ENCODE data around the gene ANO1.

ANO1 gene

DNA sequence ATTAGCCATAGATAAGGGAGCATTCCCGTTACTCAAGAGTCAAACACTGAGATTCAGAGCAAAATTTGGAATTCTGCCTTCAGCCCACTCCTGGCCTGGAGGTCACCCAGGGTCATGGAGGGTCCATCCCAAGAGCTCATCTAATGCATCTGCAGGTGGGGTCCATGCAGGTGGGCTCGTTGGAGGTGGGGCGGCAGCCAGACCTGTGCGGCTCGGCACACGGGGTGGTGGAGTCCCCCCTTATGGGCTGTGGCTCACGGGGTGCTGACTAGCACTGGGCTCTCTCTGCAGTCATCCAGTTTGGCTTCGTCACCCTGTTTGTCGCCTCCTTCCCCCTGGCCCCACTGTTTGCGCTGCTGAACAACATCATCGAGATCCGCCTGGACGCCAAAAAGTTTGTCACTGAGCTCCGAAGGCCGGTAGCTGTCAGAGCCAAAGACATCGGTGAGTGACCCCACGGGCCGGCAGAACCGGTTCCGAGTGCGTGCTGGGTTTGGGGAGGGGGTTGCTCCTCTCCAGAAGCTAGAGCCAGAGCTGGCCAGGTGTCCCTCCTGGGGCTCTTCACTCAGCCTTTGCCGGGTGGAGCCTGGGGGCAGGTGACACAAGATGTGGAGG lies 92.6 kb downstream of the ANO1 start:
- DNase-seq: no peak

DNA sequence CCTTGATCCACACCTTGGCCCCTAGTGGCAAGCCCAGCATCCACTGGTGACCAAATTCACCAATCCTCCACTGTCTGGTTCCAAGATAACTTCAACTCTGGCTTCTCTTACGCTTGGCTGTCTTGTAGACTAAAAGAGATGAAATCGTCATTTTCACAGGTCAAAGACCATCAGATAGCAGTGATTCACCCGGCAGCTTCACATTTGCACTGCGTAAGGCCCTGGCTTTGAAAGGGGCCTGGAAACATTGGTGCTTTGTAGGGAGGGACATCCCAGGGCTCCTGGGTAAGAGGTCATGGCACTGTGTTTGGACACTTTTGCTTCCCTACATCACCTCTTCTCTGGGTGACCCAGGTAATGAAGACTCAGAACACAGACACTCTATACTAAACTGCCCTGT lies 94.9 kb downstream of the ANO1 start:
- DNase-seq: no peak

DNA sequence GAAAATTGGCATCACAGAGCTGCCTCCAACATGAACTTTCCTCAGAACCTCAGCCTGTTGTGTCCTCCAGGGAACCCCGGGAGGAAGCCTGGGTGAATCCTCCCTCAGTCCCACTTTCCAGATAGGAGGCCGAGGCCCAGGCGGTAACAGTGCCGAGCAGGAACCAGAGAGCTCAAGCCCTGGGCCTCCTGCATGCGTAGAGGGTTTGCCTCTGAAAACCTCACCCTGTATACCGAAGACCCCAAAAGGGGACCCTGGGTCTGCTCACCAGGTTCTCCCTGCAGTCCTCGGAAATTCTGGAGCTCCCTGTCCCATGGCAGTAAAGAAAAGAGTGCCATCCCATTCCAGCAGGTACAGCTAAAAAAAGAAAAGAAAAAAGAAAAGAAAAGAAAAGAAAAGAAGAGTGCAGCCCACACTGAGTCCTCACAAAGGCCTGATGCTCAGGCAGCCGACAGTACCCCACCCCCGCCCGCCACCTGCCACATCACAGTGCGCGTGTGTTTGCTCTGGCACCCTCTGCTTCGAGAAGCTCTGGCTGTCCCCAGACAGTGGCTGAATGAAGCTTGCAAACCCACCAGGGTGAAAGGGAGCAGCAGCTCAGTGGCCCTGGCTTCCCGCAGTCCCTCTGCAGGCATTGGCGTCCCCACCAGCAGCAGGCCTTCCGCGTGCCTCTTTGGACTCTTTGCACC lies 96.6 kb downstream of the ANO1 start:
- DNase-seq: no peak

DNA sequence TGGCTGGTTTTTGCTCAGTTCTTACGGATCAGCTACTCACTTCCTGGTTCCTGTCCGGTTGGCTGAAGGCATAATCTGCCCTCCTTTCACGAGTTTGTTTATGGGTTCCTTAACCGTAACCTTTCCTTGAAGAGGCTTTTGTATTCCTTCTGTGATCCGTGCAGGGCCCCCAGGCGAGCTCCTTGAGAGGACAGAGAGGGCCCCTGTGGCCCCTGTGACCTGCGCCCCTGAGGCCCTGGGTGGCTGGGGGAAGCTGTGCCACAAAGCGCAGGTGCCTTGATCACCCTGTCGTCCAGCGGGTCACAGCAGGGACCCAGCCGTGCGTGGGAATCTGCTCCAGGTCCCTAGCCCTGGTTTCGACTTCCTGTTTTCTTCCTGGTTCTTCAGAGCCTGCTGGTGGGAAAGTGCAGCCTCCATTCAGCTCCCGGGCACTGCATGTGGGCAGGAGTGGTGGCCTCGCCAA lies 97.2 kb downstream of the ANO1 start:
- DNase-seq: no peak

DNA sequence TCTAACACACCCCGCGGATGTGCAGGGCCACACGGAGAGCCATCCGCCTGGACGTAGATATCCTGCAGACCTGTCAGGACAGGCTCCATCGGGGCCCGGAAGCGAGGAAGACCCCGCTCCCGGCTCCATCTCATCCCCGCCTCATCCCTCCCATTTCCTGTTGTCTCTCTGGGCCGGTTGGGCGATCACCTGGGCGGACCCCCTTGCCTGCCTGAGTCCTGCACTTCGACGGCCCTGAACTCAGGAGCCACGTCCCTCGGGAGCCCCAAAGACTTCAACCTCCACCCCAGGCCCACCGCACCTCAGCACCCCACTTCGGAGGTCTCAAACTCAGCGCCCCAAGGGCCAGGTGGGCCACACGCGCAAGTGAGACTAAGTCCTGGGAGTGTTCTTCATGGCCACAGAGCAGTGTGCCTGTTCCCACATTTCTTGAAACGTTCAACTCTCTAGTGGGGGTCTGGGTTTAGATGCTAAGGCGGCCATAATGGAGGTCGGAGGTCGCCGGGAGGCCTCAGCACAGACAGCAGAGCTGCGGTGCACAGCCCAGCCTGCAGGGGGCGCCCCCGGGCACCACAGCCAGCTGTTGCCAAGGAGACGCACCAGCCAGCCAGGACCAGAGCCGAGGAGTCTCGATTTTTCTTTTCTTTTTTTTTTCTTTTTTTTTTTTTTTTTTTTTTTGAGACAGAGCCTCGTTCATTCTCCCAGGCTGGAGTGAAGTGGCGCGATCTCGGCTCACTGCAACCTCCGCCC lies 99.0 kb downstream of the ANO1 start:
- peak; percentile 18 for DNase-seq

DNA sequence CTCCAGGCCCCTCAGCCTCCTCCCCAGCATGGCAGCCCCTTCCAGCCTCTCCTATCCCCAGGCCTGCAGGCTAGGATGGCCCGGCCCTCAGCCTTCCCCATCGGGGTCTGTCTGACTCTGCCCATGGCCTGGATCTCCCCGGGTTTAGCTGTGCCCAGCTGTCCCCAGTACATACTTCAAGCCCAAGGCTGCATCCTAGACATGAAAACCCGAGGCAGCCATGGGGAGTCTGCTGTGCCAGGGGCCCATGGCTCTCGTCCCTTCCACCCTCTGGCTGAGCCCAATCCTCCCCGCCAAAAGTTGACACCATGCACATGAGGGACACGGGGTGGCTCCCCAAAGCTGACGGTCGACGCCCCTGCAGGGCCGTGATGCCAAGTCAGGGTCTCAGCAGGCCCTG lies 102.8 kb downstream of the ANO1 start:
- DNase-seq: no peak

DNA sequence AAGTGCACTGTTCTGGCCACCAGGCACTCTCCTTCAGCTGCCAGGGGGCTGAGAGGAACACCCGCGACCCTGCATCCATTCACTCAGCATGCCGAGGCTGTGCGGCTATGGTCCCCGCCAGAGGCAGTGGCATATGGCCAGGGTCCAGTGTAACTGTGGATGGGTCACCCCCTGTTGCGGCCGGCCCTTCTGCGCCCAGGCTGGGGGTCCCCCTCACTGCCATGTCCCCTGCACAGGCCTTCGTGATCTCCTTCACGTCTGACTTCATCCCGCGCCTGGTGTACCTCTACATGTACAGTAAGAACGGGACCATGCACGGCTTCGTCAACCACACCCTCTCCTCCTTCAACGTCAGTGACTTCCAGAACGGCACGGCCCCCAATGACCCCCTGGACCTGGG lies 104.1 kb downstream of the ANO1 start:
- no peak for DNase-seq

DNA sequence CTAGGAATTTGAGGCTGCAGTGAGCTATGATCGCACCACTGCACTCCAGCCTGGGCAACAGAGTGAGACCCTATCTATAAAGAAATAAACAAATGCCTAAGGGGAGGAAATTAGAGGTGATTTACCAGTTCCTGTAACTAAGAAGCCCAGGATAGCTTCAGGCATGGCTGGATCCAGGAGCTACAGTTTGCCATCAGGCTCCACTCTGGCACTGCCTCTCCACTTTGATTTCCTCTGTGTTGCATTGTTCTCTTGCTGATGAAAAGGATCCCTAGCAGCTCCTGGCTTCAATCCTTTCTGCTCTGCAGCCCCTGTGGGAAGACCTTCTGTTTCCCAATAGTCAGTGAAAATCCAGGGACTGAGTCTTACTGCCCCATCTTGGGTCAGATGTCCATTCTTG lies 104.9 kb downstream of the ANO1 start:
- DNase-seq: no peak

DNA sequence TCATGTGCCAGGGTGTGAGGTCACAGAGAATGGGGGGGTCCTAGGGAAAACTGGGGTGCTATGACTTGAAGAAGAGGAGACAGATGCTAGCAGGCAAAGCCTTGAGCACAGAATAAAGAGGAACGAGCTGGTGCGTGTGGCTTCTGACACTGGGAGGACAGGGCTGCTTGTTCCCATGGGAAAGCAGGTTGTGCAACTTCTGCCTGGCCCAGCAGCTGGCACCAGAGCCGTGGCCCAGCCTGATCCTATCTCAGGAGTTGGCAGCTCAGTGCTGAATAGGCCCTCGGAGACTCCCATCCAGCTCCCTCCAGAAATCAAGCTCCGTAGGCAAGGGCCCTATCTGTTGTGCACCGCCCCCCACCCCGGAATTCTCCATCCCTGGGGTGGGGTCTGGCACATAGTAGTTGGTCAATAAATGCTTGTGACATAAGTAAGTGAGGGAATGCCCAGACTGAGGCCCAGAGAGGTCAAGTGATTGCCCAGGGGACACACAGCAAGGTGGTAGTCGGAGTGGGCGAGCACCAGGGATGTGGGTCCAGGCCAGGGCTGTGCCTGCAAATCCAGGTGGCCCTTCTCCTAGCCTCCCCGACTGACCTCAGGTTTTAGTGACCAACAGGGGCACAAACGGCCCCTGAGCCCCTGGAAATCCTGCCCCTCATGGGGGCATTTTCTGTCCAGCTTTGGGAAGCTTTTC lies 105.5 kb downstream of the ANO1 start:
- no peak for DNase-seq

DNA sequence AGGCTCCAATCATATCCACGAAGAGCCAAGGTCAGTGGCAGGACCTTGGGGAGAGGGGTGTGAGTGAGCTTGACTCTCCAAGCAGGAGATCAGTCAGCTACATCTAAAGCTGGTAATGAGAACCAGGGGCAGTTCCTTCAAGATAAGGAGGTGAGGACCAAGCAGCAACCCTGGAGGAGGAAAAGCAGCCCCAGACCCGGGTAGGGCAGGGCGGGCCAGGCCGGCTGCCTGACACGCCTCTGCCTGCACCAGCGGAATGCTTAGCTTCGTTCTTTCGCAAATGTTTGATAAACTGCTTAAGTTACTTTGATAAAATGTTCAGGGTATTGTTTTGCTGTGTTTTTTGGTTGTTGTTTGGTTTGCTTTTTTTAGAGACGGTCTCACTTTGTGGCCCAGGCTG lies 106.3 kb downstream of the ANO1 start:
- no peak for DNase-seq

DNA sequence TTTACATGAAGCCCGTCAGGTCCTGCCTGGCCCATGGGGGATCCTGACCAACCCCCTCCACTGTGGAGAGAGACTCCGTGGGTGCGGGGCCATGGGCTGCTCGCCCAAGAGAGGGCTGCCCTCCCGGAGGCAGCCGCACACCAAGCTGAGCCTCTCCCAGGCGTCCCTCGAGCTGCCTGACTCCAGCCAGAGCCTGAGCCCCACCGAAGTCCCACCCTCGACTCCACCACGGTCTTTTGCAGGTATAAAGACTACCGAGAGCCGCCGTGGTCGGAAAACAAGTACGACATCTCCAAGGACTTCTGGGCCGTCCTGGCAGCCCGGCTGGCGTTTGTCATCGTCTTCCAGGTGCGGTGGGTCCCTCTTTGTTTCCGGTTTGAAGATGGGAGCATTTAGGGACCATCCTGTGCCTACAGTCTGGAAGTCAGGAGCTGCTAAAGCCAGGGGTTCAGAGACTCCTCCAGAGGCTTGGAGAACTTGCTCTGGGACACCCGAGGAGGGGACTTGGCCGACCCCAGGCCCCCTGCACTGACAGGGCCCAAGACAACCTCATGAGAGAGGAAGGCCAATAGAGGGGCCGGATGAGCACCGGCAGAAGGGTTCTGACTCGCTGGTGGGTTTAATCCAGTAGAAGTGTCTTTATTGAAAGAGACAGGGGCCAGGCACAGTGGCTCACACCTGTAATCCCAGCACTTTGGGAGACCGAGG lies 107.4 kb downstream of the ANO1 start:
- no peak for DNase-seq

DNA sequence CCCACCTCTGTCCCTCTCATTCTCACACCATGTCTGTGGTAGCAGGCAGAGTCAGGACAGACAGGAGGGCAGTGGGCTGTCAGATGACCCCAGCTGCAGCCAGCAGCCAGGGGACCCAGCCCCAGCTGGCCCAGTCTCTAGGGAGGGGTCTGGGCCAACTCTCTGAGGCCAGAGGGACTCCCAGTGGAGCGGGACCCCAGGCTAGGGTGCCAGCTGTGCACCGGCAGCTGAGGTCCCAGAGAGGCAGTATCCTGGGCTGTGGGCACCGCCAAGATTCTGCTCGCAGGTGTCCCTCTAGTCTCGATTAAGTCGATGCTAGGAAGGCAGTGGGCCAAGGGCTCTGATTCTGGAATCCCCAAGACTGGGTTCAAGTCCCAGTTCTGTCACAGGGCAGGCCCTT lies 108.3 kb downstream of the ANO1 start:
- no peak for DNase-seq

DNA sequence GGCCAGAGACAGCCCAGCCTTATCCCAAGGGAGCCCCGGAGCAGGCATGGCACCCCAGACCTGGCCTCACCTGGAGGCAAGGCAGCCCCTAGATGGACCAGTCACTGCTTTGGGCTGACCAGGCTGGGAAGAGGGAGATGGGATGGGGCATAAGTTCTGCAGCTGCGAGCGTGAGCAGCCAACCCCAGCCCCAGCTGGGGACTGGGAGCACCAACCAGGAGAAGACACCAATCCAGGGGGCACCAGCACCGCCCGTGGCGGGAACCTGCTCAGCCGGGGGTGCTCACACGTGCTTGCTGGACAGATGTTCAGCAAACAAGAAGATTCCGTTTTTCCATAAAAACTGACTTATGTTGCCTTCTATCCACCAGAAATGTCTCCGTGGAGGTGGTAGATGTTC lies 108.8 kb downstream of the ANO1 start:
- no peak for DNase-seq

DNA sequence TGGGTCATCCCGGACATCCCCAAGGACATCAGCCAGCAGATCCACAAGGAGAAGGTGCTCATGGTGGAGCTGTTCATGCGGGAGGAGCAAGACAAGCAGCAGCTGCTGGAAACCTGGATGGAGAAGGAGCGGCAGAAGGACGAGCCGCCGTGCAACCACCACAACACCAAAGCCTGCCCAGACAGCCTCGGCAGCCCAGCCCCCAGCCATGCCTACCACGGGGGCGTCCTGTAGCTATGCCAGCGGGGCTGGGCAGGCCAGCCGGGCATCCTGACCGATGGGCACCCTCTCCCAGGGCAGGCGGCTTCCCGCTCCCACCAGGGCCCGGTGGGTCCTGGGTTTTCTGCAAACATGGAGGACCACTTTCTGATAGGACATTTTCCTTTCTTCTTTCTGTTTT lies 109.7 kb downstream of the ANO1 start:
- DNase-seq: no peak

DNA sequence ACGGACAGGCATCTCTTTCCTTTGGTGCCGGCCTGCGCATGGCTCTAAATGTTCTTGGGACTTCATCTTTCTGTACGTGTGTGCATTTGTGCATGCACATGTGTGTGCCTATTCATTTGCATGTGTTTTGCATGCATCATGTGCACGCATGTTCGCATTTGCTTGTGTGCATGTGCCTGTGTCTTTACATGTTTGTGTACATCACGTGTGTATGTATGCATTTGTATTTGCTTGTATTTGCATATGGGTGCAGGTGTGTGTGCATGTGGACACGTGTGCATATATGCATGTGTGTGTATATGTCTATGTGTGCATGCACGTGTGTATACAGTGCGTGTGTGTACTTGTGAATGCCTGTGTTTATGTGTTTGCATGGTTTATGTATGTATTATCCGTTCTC lies 111.5 kb downstream of the ANO1 start:
- no peak for DNase-seq

DNA sequence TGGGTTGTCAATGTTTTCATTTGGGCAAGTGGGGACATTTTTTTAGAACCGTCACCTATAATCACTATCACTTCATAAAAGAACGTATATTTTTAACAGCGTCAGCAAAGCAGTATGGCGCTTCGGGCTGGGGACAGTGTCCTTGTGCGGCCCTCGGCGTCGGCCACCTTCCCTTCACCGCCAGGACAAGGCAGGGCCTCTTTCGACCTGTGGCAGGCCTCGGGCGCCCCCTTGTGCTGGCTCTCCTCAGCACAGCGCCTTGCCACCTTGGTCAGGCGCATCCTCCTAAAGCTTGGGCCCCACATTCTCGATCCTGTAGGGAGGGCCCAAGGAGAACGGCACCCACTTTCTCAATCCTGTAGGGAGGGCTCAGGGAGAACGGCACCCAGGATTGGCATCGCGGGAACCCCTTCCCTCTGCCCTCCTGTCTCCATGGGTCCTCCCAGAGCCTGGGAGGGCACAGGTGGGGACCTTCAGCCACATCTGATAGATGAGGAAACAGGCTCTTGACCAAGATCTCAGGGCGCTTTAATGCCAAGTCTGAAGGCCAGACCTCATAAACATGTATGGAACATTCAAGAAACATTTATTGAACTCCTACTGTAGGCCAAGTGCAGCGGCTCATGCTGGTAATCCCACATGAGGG lies 113.5 kb downstream of the ANO1 start:
- DNase-seq: peak; percentile 34

DNA sequence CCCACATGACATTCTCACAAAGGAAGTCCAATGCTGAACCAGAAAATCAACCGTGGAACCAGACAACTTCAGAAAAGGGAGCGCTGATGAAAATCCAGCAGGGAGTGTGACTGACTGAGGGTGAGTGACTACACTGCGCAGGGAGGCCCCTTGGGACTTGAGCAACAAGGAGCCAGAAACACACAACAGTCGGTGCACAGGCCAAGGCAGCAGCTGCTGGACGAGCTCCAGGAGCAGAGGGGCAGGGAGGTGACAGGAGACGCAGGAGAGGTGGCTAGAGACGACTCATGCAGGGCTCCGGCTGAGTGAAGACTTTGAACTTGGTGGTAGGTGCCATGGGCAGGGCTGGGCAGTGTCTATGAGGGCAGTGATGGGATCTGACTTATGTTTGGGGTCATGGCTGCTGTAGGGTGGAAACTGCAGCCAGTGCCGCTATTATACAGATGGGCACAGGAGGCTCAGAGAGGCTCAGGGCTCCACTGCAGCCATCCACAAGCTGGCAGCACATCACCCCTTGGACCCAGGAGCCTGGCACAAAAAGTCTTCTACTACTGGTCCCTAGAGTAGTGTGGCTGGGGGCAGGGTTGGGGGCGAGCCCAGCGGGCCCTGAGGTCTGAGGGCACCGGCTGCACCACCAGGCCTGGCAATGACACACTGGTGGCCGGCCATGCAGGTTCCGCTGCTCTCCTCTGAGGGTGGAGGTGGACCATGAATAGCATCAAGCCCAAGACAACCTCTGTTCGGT lies 114.7 kb downstream of the ANO1 start:
- DNase-seq: no peak

DNA sequence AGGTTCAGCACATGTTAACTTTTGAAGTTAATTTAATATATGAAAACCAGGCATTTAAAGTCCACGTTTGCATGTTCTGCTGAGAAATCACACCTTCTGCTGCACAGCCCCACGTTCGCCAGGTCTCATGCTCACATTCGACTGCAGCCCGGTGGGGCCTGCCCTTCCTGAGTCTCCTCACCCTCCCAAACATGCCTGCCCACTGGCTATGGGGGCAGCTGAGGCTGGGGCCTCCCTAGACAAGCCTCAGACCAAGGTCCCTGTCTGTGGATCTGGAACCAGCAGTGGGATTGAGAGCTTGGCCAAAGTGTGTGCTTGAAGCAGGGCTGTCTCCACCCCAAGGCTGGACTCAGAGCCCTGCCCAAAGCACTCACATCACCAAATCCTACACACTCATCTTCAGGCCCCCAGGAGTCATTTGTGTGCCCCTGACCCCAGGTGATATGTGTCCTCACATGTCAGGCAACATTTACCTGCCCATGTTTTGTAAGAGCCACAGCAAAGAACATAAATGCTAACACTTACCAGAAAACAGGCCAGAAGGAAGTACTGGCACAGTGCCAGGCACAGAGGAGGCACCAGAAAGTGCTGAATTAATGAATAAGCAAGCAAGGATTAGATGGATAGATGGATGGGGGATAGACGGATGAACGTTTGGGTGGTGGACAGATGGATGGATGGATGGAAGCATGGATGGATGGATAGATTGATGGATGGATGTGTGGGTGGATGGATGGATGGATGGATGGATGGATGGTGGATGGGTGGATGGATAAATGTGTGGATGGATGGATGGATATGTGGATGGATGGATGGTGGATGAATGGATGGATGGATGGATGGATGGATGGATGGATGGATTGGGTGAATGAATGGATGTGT lies 115.5 kb downstream of the ANO1 start:
- DNase-seq: no peak

DNA sequence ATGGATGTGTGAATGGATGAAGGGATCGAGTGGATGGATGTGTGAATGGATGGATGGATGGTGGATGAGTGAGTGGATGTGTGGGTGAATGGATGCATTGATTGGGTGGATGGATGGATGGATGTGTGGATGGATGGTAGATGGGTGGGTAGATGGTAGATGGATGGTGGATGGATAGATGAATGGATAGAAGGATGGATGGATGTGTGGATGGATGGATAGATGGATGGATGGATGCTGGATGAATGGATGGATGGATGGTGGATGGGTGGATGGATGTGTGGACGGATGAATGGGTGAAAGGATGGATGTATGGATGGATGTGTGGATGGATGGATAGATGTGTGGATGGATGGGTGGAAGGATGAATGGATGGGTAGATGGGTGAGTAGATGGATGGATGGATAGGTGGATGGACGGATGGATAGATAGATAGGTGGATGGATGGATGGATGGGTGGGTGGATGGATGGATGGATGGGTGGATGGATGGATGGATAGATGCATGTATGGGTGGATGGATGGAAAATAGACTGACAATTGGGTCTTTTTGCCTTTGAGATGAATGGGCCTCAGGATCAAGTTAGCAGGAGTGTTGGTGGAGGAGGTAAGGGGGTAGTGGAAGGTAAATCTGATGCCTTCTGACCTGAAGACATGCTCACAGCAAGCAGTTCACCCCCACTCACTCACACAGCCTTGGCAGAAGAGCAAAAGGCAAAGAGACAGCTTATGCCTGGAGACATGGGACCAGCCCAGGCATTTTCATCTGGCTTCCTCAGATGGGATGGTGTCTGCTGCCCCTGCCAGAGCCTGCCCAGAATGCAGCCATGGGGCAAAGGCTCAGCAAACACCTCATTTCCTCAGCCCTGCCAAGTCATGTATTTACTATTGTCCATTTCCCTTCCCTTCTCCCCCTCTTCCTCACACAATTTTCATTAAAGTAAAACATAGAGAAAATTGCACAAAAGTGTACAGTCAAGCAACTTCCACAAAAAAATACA lies 117.0 kb downstream of the ANO1 start:
- DNase-seq: no peak
